SK-N-SH (cell line): ENCODE measurements around the gene ULBP1. TPM values are rescaled to one million over a fixed set of nuclear protein-coding genes. Genes with fewer than 3 reads are reported as not detected.

ENCODE experiments used
- CTCF ChIA-PET: fragments of 300-600, 350-600 bp; formaldehyde crosslinking; extraction: SDS; loops from one replicate; lab custom pipeline; 2021; lab: Yijun Ruan, JAX
- POLR2A ChIA-PET: fragments of 350-600 bp; sonication (Branson Sonifier 250); formaldehyde crosslinking; extraction: SDS; loops from one replicate; lab custom pipeline; 2020; ENCODE audit warnings: antibody characterized with exemption, inconsistent platforms; lab: Yijun Ruan, JAX
- DNase-seq: peaks from one replicate; pipeline ENCODE4 v3.0.0; 2012
- H2AFZ ChIP-seq: fragments of 200-600 bp; sonication (generic); 2 replicates; pipeline ENCODE4 v1.8.1; 2016; ENCODE audit warnings: antibody characterized with exemption, mild to moderate bottlenecking, low read depth
- H3F3A ChIP-seq: fragments of 200-600 bp; sonication (generic); replicated peaks from 2 replicates; pipeline ENCODE3; 2016; ENCODE audit warnings: antibody characterized with exemption, mild to moderate bottlenecking; ENCODE audit not compliant: insufficient read depth
- H3K27ac ChIP-seq, 2 experiments: fragments of 200-500 bp in 1 of 2; fragments of 200-600 bp in 1 of 2; sonication (Bioruptor generic) in 1 of 2; sonication (generic), shearing (Covaris generic) in 1 of 2; 2 replicates each; pipeline versions ENCODE4 v1.5.1 to v1.6.1; 2014 to 2016; ENCODE audit warnings: low read depth in 2 of 2, inconsistent platforms in 1 of 2, low read length in 1 of 2, mild to moderate bottlenecking in 1 of 2, mixed read lengths in 1 of 2
- H3K27me3 ChIP-seq: fragments of 200-600 bp; sonication (generic), shearing (Covaris generic); 2 replicates; pipeline ENCODE4 v1.6.1; 2016; ENCODE audit warnings: mixed run types; ENCODE audit not compliant: insufficient read depth
- H3K36me3 ChIP-seq, 2 experiments: fragments of 200-500 bp in 1 of 2; fragments of 200-600 bp in 1 of 2; sonication (Bioruptor generic) in 1 of 2; sonication (generic) in 1 of 2; replicated peaks in 1 of 2; 2 replicates each; pipeline versions ENCODE3 to v1.5.1; 2014 to 2016; ENCODE audit warnings: low read length in 1 of 2, mild to moderate bottlenecking in 1 of 2; ENCODE audit not compliant: insufficient read depth in 2 of 2, control insufficient read depth in 1 of 2
- H3K4me1 ChIP-seq, 2 experiments: fragments of 200-500 bp in 1 of 2; fragments of 200-600 bp in 1 of 2; sonication (Bioruptor generic) in 1 of 2; sonication (generic), shearing (Covaris generic) in 1 of 2; 2 replicates each; pipeline versions ENCODE4 v1.5.1 to v1.6.1; 2014 to 2016; ENCODE audit warnings: low read depth in 1 of 2, low read length in 1 of 2, mixed run types in 1 of 2; ENCODE audit not compliant: insufficient read depth in 2 of 2, control insufficient read depth in 1 of 2
- H3K4me2 ChIP-seq: fragments of 200-600 bp; sonication (generic), shearing (Covaris generic); 2 replicates; pipeline ENCODE4 v1.6.1; 2017; ENCODE audit warnings: mixed run types
- H3K4me3 ChIP-seq, 2 experiments: fragments of 200-500 bp in 1 of 2; fragments of 200-600 bp in 1 of 2; sonication (Bioruptor generic) in 1 of 2; sonication (generic), shearing (Covaris generic) in 1 of 2; 2 replicates each; pipeline versions ENCODE4 v1.5.1 to v1.8.1; 2014 to 2016; ENCODE audit warnings: low read depth in 2 of 2, inconsistent platforms in 1 of 2, low read length in 1 of 2, mild to moderate bottlenecking in 1 of 2, mixed read lengths in 1 of 2, moderate library complexity in 1 of 2
- H3K79me2 ChIP-seq: fragments of 200-600 bp; sonication (generic); 2 replicates; pipeline ENCODE4 v1.8.1; 2017; ENCODE audit warnings: mild to moderate bottlenecking; ENCODE audit not compliant: insufficient read depth
- H3K9ac ChIP-seq: fragments of 200-600 bp; sonication (generic); 2 replicates; pipeline ENCODE4 v1.6.1; 2017; ENCODE audit warnings: mixed run types
- H3K9me2 ChIP-seq: fragments of 200-600 bp; sonication (generic); 2 replicates; pipeline ENCODE4 v1.6.1; 2017; ENCODE audit warnings: mixed run types
- H3K9me3 ChIP-seq: fragments of 200-600 bp; sonication (generic); 2 replicates; pipeline ENCODE4 v1.6.1; 2017; ENCODE audit warnings: mixed run types, mild to moderate bottlenecking, moderate library complexity
- H4K20me1 ChIP-seq: fragments of 200-600 bp; sonication (generic); 2 replicates; pipeline ENCODE4 v1.6.1; 2017; ENCODE audit warnings: mild to moderate bottlenecking, mixed run types; ENCODE audit not compliant: insufficient read depth
- CHD2 ChIP-seq: fragments of 150-350 bp; IDR thresholded peaks from 2 replicates; pipeline ENCODE4 v1.6.1; 2018; ENCODE audit warnings: low read length; ENCODE audit not compliant: partially characterized antibody
- EP300 ChIP-seq, 2 experiments: IDR thresholded peaks; 2 replicates each; pipeline versions ENCODE4 v1.4.0 to v1.6.1; 2012; ENCODE audit warnings: borderline replicate concordance in 1 of 2, low read depth in 1 of 2, low read length in 1 of 2
- EZH2phosphoT487 ChIP-seq: fragments of 200-600 bp; sonication (generic); IDR thresholded peaks from 2 replicates; pipeline ENCODE4 v1.6.1; 2017; ENCODE audit warnings: low read depth, mixed run types, mild to moderate bottlenecking, antibody characterized with exemption, moderate library complexity, borderline replicate concordance
- FOSL2 ChIP-seq: IDR thresholded peaks from 2 replicates; pipeline ENCODE4 v1.4.0; 2012; ENCODE audit warnings: low read depth, mild to moderate bottlenecking, moderate library complexity, borderline replicate concordance
- FOXM1 ChIP-seq: IDR thresholded peaks from 2 replicates; pipeline ENCODE4 v1.4.0; 2012; ENCODE audit warnings: low read depth, mild to moderate bottlenecking
- GABPA ChIP-seq: IDR thresholded peaks from 2 replicates; pipeline ENCODE4 v1.4.0; 2012; ENCODE audit warnings: low read depth, mild to moderate bottlenecking
- JUND ChIP-seq: IDR thresholded peaks from 2 replicates; pipeline ENCODE4 v1.4.0; 2012
- MEF2A ChIP-seq: IDR thresholded peaks from 2 replicates; pipeline ENCODE4 v1.4.0; 2012; ENCODE audit warnings: low read depth, borderline replicate concordance
- NFIC ChIP-seq: IDR thresholded peaks from 2 replicates; pipeline ENCODE4 v1.4.0; 2012; ENCODE audit warnings: borderline replicate concordance
- NRF1 ChIP-seq: IDR thresholded peaks from 2 replicates; pipeline ENCODE4 v1.6.1; 2012; ENCODE audit warnings: low read depth, mild to moderate bottlenecking, low read length
- POLR2AphosphoS5 ChIP-seq: IDR thresholded peaks from 2 replicates; pipeline ENCODE4 v1.6.1; 2012; ENCODE audit warnings: low read depth, low read length
- RCOR1 ChIP-seq: fragments of 150-350 bp; IDR thresholded peaks from 2 replicates; pipeline ENCODE4 v1.6.1; 2017; ENCODE audit warnings: antibody characterized with exemption, low read length
- RFX5 ChIP-seq: IDR thresholded peaks from 2 replicates; pipeline ENCODE4 v1.6.1; 2012; ENCODE audit warnings: mild to moderate bottlenecking, improper control_type of control experiment, low read length
- RXRA ChIP-seq: IDR thresholded peaks from 2 replicates; pipeline ENCODE4 v1.4.0; 2012; ENCODE audit warnings: low read depth, mild to moderate bottlenecking, borderline replicate concordance
- SIN3A ChIP-seq: IDR thresholded peaks from 2 replicates; pipeline ENCODE4 v1.6.1; 2012; ENCODE audit warnings: low read depth, mild to moderate bottlenecking, low read length, moderate library complexity, borderline replicate concordance
- SMC3 ChIP-seq: IDR thresholded peaks from 2 replicates; pipeline ENCODE4 v1.6.1; 2012; ENCODE audit warnings: low read depth, low read length, improper control_type of control experiment
- YY1 ChIP-seq: IDR thresholded peaks from 2 replicates; pipeline ENCODE4 v1.4.0; 2012; ENCODE audit warnings: low read depth, mild to moderate bottlenecking
- WGBS: methylation state at CpG from one replicate; pipeline ENCODE4 v1.1.6; 2017; ENCODE audit warnings: low lambda C conversion rate; 5-methylcytosine and 5-hydroxymethylcytosine counted together
- polyA plus RNA-seq, 3 experiments: library from polyadenylated mRNA; depleted of rRNA; stranded (reverse); fragments of >200 nt; gene quantifications; 2 replicates each; pipeline ENCODE4 v1.2.3, GENCODE V29; 2012
- TF ChIP-seq, protein P1 (sequence below): IDR thresholded peaks from 2 replicates; pipeline ENCODE4 v1.4.0; 2012; ENCODE audit warnings: low read depth, borderline replicate concordance
- TF ChIP-seq, protein P2 (sequence below): IDR thresholded peaks from 2 replicates; pipeline ENCODE4 v1.4.0; 2012; ENCODE audit warnings: low read depth, borderline replicate concordance
- TF ChIP-seq, protein P3 (sequence below): IDR thresholded peaks from 2 replicates; pipeline ENCODE4; 2012
- TF ChIP-seq, protein P4 (sequence below): fragments of 200-600 bp; sonication (generic); IDR thresholded peaks from 2 replicates; pipeline ENCODE4 v1.6.1; 2017; ENCODE audit warnings: antibody characterized with exemption, mild to moderate bottlenecking, moderate library complexity

ULBP1 gene
- polyA plus RNA-seq, 1 of the 3 experiments (the other 2 are of a cell fraction) = 0.02 TPM

DNA sequence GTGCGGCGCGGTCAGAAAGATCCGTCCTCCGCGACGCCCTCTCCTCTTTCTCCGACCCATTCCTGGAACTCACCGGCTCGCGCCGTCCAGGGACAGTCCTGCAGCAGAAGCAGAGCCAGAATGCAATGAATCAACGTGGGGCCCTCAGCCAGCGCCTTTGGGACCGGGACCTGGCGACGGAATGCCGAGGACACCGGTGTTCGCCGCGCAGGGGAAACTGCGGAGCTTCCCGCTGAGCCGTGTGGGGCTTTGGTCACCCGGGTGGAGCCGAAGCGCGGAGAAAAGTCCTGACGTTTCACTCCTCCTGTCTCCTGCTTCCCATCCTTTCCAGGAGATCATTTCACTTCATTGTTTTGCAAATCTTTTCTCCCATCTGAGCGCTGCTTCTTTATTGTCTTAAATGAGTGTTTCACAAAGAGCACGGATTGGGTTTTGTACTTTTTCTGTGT, 26.5 kb downstream of the ULBP1 start:
- peak overlapping the region; percentile 74; the same call in 1 of the 2 replicates for H3K4me2 ChIP-seq
- H3K27ac ChIP-seq = no peak overlapping the region
- no peak overlapping the region for H2AFZ ChIP-seq
- no peaks in the 10 kb centered on the region for H3F3A ChIP-seq
- H3K4me1 ChIP-seq = no peaks in the 10 kb centered on the region
- TF ChIP-seq, protein P1, sequence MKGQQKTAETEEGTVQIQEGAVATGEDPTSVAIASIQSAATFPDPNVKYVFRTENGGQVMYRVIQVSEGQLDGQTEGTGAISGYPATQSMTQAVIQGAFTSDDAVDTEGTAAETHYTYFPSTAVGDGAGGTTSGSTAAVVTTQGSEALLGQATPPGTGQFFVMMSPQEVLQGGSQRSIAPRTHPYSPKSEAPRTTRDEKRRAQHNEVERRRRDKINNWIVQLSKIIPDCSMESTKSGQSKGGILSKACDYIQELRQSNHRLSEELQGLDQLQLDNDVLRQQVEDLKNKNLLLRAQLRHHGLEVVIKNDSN = no peak
- TF ChIP-seq EZH2phosphoT487 (no peak), RCOR1 (no peak), EP300 (IDR thresholded peaks at IDR 0.05; ENCODE audit: borderline replicate concordance in 1 of 2, low read depth in 1 of 2, low read length in 1 of 2) (no peak), NFIC (no peak), CHD2 (no peak), SIN3A (no peak), JUND (no peak)
- TF ChIP-seq, protein P2, sequence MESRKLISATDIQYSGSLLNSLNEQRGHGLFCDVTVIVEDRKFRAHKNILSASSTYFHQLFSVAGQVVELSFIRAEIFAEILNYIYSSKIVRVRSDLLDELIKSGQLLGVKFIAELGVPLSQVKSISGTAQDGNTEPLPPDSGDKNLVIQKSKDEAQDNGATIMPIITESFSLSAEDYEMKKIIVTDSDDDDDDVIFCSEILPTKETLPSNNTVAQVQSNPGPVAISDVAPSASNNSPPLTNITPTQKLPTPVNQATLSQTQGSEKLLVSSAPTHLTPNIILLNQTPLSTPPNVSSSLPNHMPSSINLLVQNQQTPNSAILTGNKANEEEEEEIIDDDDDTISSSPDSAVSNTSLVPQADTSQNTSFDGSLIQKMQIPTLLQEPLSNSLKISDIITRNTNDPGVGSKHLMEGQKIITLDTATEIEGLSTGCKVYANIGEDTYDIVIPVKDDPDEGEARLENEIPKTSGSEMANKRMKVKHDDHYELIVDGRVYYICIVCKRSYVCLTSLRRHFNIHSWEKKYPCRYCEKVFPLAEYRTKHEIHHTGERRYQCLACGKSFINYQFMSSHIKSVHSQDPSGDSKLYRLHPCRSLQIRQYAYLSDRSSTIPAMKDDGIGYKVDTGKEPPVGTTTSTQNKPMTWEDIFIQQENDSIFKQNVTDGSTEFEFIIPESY = no peak
- peaks cover 79% of the 10 kb centered on the region for H3K27me3 ChIP-seq
- no peaks in the 10 kb centered on the region for H4K20me1 ChIP-seq
- no peak for DNase-seq
- no peak overlapping the region for H3K4me3 ChIP-seq
- 2% methylated on average over 26 of the region's 32 CpGs for WGBS
- no peaks in the 10 kb centered on the region for H3K79me2 ChIP-seq
- no peaks in the 10 kb centered on the region for H3K9me2 ChIP-seq
- POLR2A ChIA-PET = no interaction called here
- CTCF ChIA-PET = no interaction called here
- no peak overlapping the region for H3K9ac ChIP-seq
- no peaks in the 10 kb centered on the region for H3K36me3 ChIP-seq
- 0 out of 2 replicates have a peak, but pooled peaks cover 7% of the 10 kb centered on the region for H3K9me3 ChIP-seq

DNA sequence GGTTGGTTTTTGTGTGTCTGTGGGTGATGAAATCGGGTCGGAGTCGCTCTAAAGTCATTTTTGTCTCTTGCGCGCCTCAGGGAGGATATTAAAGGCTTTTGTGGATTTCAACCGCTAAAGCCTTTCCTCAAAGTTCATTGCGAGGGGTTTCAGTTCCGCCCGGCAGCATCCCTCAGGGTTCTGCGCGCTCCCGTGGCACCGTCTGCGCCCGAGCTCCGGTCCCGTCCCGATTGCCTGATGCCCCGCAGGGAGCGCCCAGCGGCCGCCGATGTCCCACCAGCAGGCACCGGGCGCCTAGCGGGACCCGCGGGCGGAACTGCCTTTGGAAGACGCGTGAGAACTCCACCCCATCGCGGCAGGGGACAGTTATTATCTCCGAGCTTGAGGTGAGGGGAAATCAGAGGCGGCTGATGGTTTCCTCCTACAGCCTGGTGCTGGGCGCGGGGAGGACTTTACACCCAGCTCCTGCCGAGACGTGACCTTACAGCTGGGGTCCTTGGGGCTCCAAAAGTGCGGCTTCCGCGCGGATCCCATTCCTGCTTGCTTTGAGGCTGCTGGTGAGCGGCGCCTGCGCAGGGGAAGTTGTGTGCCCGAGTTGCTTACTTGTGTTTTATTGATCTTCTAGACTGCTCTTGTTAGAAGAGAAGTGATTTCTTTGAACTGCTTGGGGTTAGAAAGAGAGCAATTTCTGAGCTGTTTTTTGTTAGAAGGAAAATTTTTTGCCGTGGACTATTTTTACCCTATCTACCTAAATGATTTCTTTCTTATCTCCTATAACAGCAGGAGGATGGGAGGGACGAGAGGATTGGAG, 27.1 kb downstream of the ULBP1 start:
- no peaks in the 10 kb centered on the region for H3K36me3 ChIP-seq
- peak; percentile 39 for DNase-seq
- peak overlapping the region in 1 of 2 experiments; percentile 19; a peak in 1 of 4 replicates for H3K4me3 ChIP-seq
- no peaks in the 10 kb centered on the region for H3K4me1 ChIP-seq
- H3K27ac ChIP-seq = no peak overlapping the region
- peaks cover 81% of the 10 kb centered on the region for H3K27me3 ChIP-seq
- H4K20me1 ChIP-seq = no peaks in the 10 kb centered on the region
- 5% methylated on average over 30 of the region's 49 CpGs for WGBS
- H3K9ac ChIP-seq = no peak overlapping the region
- H3F3A ChIP-seq = no peaks in the 10 kb centered on the region
- peak overlapping the region; percentile 74; the same call in 1 of the 2 replicates for H3K4me2 ChIP-seq
- ChIA-PET CTCF (no interaction called here), POLR2A (no interaction called here)
- 0 out of 2 replicates have a peak, but pooled peaks cover 7% of the 10 kb centered on the region for H3K9me3 ChIP-seq
- H3K9me2 ChIP-seq = no peaks in the 10 kb centered on the region
- no peak overlapping the region for H2AFZ ChIP-seq
- no peaks in the 10 kb centered on the region for H3K79me2 ChIP-seq
- TF ChIP-seq EZH2phosphoT487 (no peak), FOXM1 (no peak), GABPA (no peak), POLR2AphosphoS5 (no peak), NRF1 (no peak), RCOR1 (no peak), RXRA (no peak), SIN3A (no peak), JUND (no peak), RFX5 (no peak), FOSL2 (no peak), SMC3 (no peak), MEF2A (no peak), YY1 (no peak)
- TF ChIP-seq, protein P3, sequence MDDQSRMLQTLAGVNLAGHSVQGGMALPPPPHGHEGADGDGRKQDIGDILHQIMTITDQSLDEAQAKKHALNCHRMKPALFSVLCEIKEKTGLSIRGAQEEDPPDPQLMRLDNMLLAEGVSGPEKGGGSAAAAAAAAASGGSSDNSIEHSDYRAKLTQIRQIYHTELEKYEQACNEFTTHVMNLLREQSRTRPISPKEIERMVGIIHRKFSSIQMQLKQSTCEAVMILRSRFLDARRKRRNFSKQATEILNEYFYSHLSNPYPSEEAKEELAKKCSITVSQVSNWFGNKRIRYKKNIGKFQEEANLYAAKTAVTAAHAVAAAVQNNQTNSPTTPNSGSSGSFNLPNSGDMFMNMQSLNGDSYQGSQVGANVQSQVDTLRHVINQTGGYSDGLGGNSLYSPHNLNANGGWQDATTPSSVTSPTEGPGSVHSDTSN = no peak
- TF ChIP-seq, protein P4, sequence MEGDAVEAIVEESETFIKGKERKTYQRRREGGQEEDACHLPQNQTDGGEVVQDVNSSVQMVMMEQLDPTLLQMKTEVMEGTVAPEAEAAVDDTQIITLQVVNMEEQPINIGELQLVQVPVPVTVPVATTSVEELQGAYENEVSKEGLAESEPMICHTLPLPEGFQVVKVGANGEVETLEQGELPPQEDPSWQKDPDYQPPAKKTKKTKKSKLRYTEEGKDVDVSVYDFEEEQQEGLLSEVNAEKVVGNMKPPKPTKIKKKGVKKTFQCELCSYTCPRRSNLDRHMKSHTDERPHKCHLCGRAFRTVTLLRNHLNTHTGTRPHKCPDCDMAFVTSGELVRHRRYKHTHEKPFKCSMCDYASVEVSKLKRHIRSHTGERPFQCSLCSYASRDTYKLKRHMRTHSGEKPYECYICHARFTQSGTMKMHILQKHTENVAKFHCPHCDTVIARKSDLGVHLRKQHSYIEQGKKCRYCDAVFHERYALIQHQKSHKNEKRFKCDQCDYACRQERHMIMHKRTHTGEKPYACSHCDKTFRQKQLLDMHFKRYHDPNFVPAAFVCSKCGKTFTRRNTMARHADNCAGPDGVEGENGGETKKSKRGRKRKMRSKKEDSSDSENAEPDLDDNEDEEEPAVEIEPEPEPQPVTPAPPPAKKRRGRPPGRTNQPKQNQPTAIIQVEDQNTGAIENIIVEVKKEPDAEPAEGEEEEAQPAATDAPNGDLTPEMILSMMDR = no peak
